Breast epithelium (tissue), 3 donors: ENCODE measurements around the gene GDF10.

ENCODE experiments used
- CTCF ChIP-seq, 3 donors: fragments of 450-650 bp; IDR thresholded peaks; one replicate each; pipeline ENCODE4 v1.5.1; 2016 to 2017; ENCODE audit warnings: antibody characterized with exemption in 3 of 3, mild to moderate bottlenecking in 3 of 3, moderate library complexity in 3 of 3
- POLR2A ChIP-seq: fragments of 450-650 bp; IDR thresholded peaks from one replicate; pipeline ENCODE4 v1.6.1; 2016; ENCODE audit warnings: antibody characterized with exemption, mild to moderate bottlenecking, moderate library complexity
- POLR2AphosphoS5 ChIP-seq, 3 donors: sonication (generic); formaldehyde crosslinking; IDR thresholded peaks; one replicate each; pipeline ENCODE4 v1.6.1; 2017; ENCODE audit warnings: antibody characterized with exemption in 3 of 3

- TF ChIP-seq CTCF (IDR thresholded peaks at IDR 0.05) = no peak
- no peak for TF ChIP-seq POLR2A
- TF ChIP-seq POLR2AphosphoS5 (IDR thresholded peaks at IDR 0.05) = no peak
Measured at GRCh38 chr10:47326927-47327330, 26.9 kb downstream of the GDF10 start.
